Measurements from ENCODE around the gene NRDC. TPM values are rescaled to one million over a fixed set of nuclear protein-coding genes. Genes with fewer than 3 reads are reported as not detected.
A peak's percentile ranks its signal among the peaks of the same experiment; 100 is the strongest.
"Not testable (repeated sequence)": the region's sequence is repeated elsewhere in the genome, so short reads cannot be mapped to it uniquely, and the experiment has no call there.

NRDC gene
- total and polyA plus RNA-seq, 9 donors = 46.1 to 121 (median 88.3) TPM

DNA sequence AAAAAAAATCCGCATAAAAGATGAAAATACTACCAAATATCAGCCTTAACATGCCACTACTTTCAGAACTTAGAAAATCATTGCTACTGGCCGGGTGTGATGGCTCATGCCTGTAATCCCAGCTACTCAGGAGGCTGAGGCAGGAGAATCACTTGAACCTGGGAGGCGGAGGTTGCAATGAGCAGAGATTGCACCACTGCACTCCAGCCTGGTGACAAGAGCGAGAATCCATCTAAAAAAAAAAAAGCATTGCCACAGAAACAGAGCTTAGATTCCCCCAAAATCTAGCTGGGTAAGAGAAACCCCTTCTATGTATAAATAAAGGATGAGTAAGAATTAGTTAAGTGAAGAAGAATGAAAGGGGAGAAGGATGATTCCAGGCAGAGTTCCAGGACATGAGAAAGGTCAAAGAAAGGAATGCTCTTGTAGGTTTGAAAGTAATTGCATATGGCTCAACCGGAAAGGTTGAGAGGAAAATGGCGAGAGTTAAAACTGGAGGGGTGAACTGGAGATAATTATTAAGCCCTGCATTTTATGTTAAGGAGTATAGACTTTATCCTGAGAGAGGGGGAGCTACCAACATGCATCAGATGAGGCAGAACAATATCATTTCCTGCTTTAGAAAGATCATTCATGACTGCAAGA lies 19.7 kb upstream of the NRDC start:
- Histone ChIP-seq H3K27me3 (no peaks in the 10 kb centered on the region), H3K4me3 (no peak overlapping the region), H3K36me3 (no peaks in the 10 kb centered on the region), H3K27ac (no peak overlapping the region), H3K4me1 (ENCODE audit: insufficient read depth) (no peaks in the 10 kb centered on the region), H3K9me3 (no peaks in the 10 kb centered on the region)
- WGBS, 3 donors = 43 to 53% (median 52%) methylated on average over 6 of the region's 6 CpGs
- intact Hi-C loops (cut with DNase I) = loop anchor here in 2 of 4 donors (5.0 to 10.0 kb wide), 2 partner anchors 104 to 667 kb away; no protein-coding TSS in a partner anchor
- no peak for TF ChIP-seq EP300 (IDR thresholded peaks at IDR 0.05)
- TF ChIP-seq POLR2A (IDR thresholded peaks at IDR 0.05) = no peak
- no peak for TF ChIP-seq CTCF (IDR thresholded peaks at IDR 0.05)
- DNase-seq = no peak

- H3K27me3 ChIP-seq = no peaks in the 10 kb centered on the region
- intact Hi-C loops (cut with DNase I) = loop anchor here in 2 of 4 donors (5.0 to 10.0 kb wide), 2 partner anchors 105 to 667 kb away; no protein-coding TSS in a partner anchor
Measured at GRCh38 chr1:51897699-51898031, 19.1 kb upstream of the NRDC start.

GRCh38 chr1:51894748-51895147 lies 16.2 kb upstream of the NRDC start:
- not testable (repeated sequence) for H3K27ac ChIP-seq; H3K4me1 ChIP-seq (ENCODE audit: insufficient read depth); H3K9me3 ChIP-seq; H3K4me3 ChIP-seq; H3K27me3 ChIP-seq; DNase-seq; H3K36me3 ChIP-seq
- intact Hi-C loops (cut with DNase I) = loop anchor here in 2 of 4 donors (5.0 to 10.0 kb wide), 2 partner anchors 108 to 670 kb away; no protein-coding TSS in a partner anchor
- 67 to 75% (median 68%) methylated on average over 2 of the region's 2 CpGs for WGBS, 3 donors

More at GRCh38 chr1:51897699-51898031, 19.1 kb upstream of the NRDC start:
- Histone ChIP-seq H3K27ac (no peak overlapping the region), H3K4me1 (ENCODE audit: insufficient read depth) (no peaks in the 10 kb centered on the region), H3K4me3 (no peak overlapping the region), H3K36me3 (no peaks in the 10 kb centered on the region), H3K9me3 (no peaks in the 10 kb centered on the region)
- TF ChIP-seq EP300 (IDR thresholded peaks at IDR 0.05) (no peak), POLR2A (IDR thresholded peaks at IDR 0.05) (no peak), CTCF (IDR thresholded peaks at IDR 0.05) (no peak)
- no peak for DNase-seq

- 0% methylated on average over 17 of the region's 17 CpGs for WGBS, 3 donors
- Histone ChIP-seq H3K4me3 (peak overlapping the region; percentile 94), H3K27ac (peak overlapping the region; percentile 82 to 92), H3K4me1 (ENCODE audit: insufficient read depth) (peaks cover 12% of the 10 kb centered on the region), H3K9me3 (no peaks in the 10 kb centered on the region), H3K36me3 (no peaks in the 10 kb centered on the region), H3K27me3 (no peaks in the 10 kb centered on the region)
- intact Hi-C loops (cut with DNase I) = loop anchor here in 1 of 4 donors (5.0 kb wide), 1 partner anchor 261 kb away; the partner anchor contains the start of gene OSBPL9
- DNase-seq = no peak
- TF ChIP-seq CTCF (IDR thresholded peaks at IDR 0.05) = peak in 1 of 3 donors; percentile 12
- TF ChIP-seq POLR2A (IDR thresholded peaks at IDR 0.05) = no peak
- TF ChIP-seq EP300 (IDR thresholded peaks at IDR 0.05) = no peak
Measured at GRCh38 chr1:51878308-51878615, 265 bp downstream of the NRDC start.
